Activated CD4-positive, alpha-beta T cell treated with anti-CD3 and anti-CD28 coated beads for 48 hours (primary cell): ENCODE results near the gene CHRM2.
"Not testable (repeated sequence)": the region's sequence is repeated elsewhere in the genome, so short reads cannot be mapped to it uniquely, and the experiment has no call there.

ENCODE experiments used
- DNase-seq: peaks from one replicate; pipeline ENCODE4 v3.0.0-alpha.2; 2020

Gene CHRM2

GRCh38 chr7:136868496-136869000 lies at the start of gene CHRM2:
TSS of gene CHRM2 (plus strand) at chr7:136868652. CDS start at chr7:137014866, 146,214 bp downstream.
- DNase-seq, result no peak

DNA sequence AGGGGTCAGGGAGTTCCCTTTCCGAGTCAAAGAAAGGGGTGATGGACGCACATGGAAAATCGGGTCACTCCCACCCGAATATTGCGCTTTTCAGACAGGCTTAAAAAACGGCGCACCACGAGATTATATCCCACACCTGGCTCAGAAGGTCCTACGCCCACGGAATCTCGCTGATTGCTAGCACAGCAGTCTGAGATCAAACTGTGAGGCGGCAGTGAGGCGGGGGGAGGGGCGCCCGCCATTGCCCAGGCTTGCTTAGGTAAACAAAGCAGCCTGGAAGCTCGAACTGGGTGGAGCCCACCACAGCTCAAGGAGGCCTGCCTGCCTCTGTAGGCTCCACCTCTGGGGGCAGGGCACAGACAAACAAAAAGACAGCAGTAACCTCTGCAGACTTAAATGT lies 37.1 kb upstream of the CHRM2 start:
- not testable (repeated sequence) for DNase-seq

- no peak for DNase-seq
Observed at GRCh38 chr7:136845899-136846465, 22.5 kb upstream of the CHRM2 start.

GRCh38 chr7:136847858-136848257 lies 20.6 kb upstream of the CHRM2 start:
- no peak for DNase-seq

DNA sequence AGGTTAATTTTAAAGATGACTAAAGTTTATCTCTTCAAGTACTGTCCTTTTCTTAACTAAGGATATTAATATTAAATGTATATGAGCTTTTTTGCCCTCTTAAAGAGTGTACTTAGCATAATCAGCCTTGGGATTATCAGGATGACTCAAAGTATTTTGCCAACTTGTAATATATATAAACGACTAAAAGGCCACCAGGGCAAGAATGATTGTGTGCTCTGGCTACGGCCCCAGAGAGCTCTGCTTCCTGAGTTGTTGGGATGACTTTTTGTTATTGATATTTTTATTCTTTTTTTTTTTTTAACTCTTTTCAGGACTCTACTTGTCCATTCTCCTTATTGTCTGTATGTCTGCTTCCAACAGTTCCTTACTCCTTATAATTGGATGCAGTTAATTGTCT lies 14.8 kb upstream of the CHRM2 start:
- DNase-seq, result no peak

- DNase-seq, result no peak
Observed at GRCh38 chr7:136857573-136857972, 10.9 kb upstream of the CHRM2 start.

DNA sequence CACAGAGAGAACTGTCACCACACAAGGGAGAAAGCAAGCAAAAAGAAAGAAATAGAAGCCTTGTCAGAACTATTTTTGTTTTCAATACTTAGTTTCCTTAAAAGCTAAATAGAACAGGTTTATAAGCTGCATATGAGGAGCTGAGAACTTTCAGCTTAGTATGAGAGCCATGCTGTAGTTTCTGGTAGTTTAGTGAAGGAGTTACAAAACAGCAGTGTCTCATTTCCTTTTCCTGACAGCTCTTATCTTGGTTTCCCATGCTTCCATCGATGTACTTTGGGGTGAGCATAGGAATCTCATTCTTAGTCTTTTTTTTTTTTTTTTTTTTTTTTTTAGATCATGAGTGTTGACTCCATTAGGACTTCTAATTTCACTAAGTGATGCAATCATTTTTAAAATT lies 8.6 kb upstream of the CHRM2 start:
- no peak for DNase-seq

DNA sequence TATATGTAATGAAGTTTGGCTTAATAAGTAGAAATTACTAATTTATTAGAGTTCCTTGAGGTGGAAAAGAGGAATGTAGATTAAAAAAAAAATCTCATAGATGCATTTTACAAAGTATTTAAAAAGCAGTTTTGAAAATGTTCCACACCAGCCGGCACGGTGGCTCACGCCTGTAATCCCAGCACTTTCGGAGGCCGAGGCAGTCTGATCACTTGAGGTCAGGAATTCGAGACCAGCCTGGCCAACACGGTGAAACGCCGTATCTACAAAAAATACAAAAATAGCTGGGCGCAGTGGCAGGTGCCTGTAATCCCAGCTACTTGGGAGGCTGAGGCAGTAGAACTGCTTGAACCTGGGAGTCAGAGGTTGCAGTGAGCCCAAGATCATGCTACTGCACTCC lies 3.2 kb upstream of the CHRM2 start:
- DNase-seq, result no peak

DNA sequence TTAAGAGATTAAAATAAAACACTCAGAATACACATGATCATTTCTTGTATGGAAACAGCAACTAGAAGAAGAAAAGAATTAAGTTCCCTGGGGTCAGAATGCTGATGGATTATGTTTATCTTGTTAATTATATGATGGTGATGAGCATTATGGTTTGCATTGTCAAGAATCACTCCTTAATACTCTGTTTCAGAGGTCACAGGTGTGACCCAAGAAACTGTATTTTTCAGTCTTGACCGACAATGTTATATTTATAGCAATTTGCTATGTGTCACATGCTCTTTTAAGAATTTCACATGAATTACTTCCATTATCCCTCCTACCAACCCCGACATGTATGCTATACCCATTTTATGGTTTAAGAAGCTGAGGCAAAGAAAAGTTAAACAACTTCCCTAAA lies 2.7 kb upstream of the CHRM2 start:
- no peak for DNase-seq

DNA sequence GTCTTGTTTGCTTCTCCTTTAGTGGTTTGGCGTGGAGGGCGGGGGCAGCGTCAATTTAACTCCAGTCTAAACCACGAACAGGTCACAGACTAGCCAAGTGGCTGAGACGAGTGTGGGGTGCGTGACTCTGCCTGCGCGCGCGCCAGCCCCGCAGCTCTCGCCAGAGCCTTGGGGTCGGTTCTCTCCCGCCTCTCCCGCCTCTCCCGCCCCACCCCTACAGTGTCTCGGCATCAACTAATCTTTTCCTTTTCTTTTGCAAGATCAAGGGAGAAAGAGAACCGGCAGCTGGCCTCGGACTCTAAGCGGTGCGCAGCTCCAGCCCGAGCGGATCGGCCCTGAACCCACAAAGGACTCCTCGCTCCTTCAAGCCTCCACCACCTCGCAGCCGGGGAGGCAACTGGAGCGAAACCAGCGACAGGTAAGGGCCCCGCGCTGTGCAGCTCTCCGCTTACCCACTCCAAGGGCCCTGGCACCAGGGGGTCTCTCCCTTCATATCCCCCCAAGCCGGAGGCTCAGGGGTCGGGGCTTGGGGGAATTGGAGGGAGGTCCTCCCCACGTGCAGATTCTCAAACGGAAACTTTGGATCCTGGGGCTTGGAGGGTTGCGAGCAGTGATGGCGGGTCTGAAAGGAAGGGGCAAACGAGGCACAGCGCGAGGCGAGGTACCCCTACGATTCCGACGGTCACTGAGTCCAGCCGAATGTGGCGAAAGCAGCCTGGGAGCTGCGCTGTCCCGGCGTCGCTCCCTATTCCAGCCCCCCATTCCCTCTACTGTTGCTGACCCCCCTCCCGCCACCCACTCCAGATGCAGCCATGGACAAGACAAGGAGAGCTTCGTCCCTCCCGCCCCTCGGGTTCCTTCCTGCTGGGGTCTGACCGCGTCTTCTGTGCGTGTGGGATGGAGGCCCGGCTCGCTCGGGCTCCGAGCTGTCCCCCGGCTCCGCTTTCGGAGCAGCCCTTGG lies 829 bp downstream of the CHRM2 start:
- no peak for DNase-seq

- no peak for DNase-seq
Observed at GRCh38 chr7:136869991-136870865, 1.8 kb downstream of the CHRM2 start.

DNA sequence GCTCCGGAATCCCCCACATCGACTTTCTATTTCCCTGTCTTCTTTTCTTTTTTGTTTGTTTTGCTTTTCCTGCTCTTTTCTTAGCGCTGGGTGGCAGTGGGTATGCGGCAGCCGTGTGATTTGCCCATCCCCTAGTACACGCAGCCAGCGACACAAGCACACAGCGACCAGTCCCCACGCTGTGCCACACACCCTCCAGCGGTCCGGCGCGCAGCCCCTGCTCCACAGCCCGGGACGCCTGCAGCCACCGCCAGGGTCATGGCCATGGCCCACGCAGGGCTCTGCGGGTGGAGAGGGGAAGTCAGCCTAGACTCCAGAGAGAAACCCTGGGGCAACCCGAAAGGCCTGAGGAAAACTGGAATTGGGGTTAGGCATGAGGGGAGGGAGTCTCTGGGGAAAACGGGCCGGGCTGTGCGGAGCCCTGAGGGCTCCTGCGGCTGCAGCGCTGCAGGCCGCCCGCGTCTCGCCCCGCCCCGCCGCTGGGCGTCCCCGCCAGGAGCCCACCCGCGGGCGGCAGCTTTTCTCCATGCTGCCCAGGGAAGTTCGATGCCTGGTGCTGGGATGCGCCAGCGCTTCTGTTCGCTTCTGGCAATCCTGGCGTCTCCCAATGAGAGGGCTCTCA lies 2.5 kb downstream of the CHRM2 start:
- DNase-seq, result no peak

- no peak for DNase-seq
Observed at GRCh38 chr7:136874393-136875032, 6.1 kb downstream of the CHRM2 start.

DNA sequence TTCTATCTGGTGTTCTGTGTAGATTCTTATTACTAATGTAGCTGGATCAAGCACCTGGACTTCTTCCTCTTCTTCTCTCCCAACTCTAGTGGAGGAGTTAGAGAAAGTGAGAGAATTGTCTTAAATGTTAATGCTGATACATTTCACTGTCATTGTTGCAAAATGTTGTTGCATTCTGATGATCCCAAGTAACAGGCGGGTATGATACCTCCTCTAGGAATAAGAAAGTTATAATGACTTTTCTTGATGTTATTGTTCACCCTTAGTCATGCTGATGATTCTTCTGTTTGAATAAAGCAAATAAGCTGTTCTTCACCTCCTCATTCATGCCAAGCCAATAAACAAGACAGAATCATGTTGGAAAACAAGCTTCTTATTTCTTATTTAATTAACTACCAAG lies 9.1 kb downstream of the CHRM2 start:
- no peak for DNase-seq

DNA sequence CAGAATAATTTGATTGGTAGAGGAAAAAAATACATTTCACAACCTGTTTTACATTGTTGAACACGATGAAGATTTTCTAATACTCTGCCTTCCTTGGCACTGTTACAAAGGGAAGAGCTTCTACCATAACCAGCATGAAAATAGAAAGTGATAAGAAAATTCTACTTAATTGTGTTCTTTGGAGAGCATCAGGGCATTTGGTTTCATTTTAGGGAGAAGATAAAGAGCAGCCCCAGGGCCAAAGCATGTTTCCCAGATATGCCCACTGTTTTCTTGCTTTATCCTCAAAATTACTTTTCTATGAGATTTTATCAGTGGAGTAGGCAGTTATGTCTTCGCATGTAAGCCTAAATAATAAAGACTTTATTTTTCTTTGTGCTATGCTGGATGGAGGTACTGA lies 9.5 kb downstream of the CHRM2 start:
- DNase-seq, result no peak

- DNase-seq, result no peak
Observed at GRCh38 chr7:136878878-136879277, 10.4 kb downstream of the CHRM2 start.

- DNase-seq, result no peak
Observed at GRCh38 chr7:136883046-136883445, 14.6 kb downstream of the CHRM2 start.

GRCh38 chr7:136884492-136884891 lies 16.0 kb downstream of the CHRM2 start:
- no peak for DNase-seq

DNA sequence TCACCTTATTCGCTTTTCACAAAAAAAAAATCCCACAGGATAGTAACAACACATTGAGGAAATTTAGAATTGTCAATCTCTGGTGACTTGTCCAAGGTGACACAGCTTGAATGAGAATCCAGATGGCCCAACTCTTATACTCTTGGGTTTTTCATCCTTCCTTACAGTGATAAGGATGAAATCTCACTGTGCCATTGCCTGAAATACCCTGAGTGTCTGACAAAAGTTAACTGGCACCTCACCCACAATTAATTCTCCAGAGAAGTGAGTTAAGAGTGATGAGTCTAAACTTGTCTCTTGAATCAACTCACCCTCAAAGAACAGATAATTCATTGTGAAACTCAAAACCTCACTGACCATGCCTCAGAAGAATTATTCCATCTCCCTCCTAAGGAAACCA lies 18.9 kb downstream of the CHRM2 start:
- no peak for DNase-seq

DNA sequence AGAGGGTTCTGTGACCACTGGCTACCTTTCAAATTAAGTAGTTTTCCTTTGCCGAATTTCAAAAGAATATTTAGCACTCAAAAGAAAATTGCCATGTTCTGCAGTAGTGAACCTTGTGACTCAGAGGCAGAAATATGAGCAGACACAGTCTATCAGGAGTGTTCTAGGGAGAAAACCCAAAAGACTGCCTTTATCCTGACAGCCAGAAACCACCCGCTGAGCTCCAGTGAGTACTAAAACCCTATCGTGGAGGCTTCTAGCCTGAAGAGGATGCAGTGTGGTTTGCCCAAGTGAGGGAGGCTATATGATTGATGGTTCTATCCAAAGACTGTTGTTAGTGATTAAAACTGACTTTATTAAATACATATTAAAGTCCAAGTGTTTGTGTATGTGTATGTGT lies 21.9 kb downstream of the CHRM2 start:
- no peak for DNase-seq

GRCh38 chr7:136891850-136892249 lies 23.4 kb downstream of the CHRM2 start:
- DNase-seq, result no peak

DNA sequence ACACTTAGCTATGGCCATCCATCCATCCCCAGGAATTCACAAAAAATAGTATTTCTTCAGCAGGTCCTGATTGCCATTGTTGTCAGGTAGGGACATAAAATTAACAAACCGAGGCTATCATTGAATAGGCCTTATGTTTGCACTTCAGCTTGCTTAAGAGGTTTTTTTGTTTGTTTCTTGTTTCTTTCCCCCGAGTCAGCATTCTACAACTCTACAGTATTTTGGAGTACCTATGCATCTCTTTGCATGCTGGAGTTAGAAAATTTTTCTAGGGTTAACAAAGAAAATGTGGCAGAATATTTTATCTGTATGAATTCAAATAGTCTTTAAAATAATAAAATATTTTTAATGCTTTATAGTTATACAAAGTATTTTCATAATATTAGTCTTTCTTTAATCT lies 26.3 kb downstream of the CHRM2 start:
- DNase-seq, result no peak
